ENCODE results near the gene CNTNAP2. TPM values are rescaled to one million over a fixed set of nuclear protein-coding genes. Genes with fewer than 3 reads are reported as not detected.

Gene CNTNAP2
- total and polyA plus RNA-seq, 4 experiments from 2014 or later, result 0.19 to 0.50 (median 0.20) TPM; not detected in 1

GRCh38 chr7:148142660-148143248, 2026.2 kb downstream of the CNTNAP2 start:
- no peak overlapping the region for H3K4me3 ChIP-seq (ENCODE audit: low read length in 2 of 2)
- H3K27me3 Mint-ChIP-seq, result peaks cover 2 to 5% of the 10 kb centered on the region in 2 donors
- no peaks in the 10 kb centered on the region for H3K4me1 Mint-ChIP-seq
- peaks cover 0 to 10% (median under 1%) of the 10 kb centered on the region in 8 donors for H3K9me3 Mint-ChIP-seq
- no peaks in the 10 kb centered on the region for H3K36me3 Mint-ChIP-seq
- H3K27ac ChIP-seq (ENCODE audit: low read depth, low read length), result no peak overlapping the region
- no peaks in the 10 kb centered on the region for H3K27me3 ChIP-seq (ENCODE audit: insufficient read depth, low read length)
- ChIA-PET POLR2A (ENCODE audit: partially characterized antibody) (no interaction called here), CTCF (ENCODE audit: partially characterized antibody) (interaction anchor here (1.0 kb wide), 1 partner anchor 47 kb away, joined by 3 read pairs; no protein-coding TSS in a partner anchor)
- DNase-seq, result no peak
- no peaks in the 10 kb centered on the region for H3K9me3 ChIP-seq (ENCODE audit: control insufficient read depth in 1 of 2, low read length in 2 of 2)
- intact Hi-C loops (cut with micrococcal nuclease), result no loop called here
- H3K36me3 ChIP-seq (ENCODE audit: insufficient read depth, low read length), result no peaks in the 10 kb centered on the region
- H3K4me1 ChIP-seq (ENCODE audit: insufficient read depth, low read length), result no peaks in the 10 kb centered on the region
- H3K4me3 Mint-ChIP-seq, result no peak overlapping the region
- H3K27ac Mint-ChIP-seq, result no peak overlapping the region

- intact Hi-C loops (cut with micrococcal nuclease), result no loop called here
- no peaks in the 10 kb centered on the region for H3K27me3 ChIP-seq (ENCODE audit: insufficient read depth, low read length)
- Mint-ChIP-seq H3K27me3 (peaks cover 2 to 5% of the 10 kb centered on the region in 2 donors), H3K9me3 (peaks cover 0 to 7% (median 0%) of the 10 kb centered on the region in 8 donors), H3K27ac (no peak overlapping the region), H3K4me1 (no peaks in the 10 kb centered on the region), H3K36me3 (no peaks in the 10 kb centered on the region), H3K4me3 (no peak overlapping the region)
- no peak overlapping the region for H3K27ac ChIP-seq (ENCODE audit: low read depth, low read length)
- DNase-seq, result no peak
- ChIA-PET CTCF (ENCODE audit: partially characterized antibody) (no interaction called here), POLR2A (ENCODE audit: partially characterized antibody) (no interaction called here)
- no peak overlapping the region for H3K4me3 ChIP-seq (ENCODE audit: low read length in 2 of 2)
- no peaks in the 10 kb centered on the region for H3K36me3 ChIP-seq (ENCODE audit: insufficient read depth, low read length)
- no peaks in the 10 kb centered on the region for H3K4me1 ChIP-seq (ENCODE audit: insufficient read depth, low read length)
- no peaks in the 10 kb centered on the region for H3K9me3 ChIP-seq (ENCODE audit: control insufficient read depth in 1 of 2, low read length in 2 of 2)
These were observed 2028.2 kb downstream of the CNTNAP2 start for GRCh38 chr7:148144827-148145226.

- intact Hi-C loops (cut with micrococcal nuclease), result no loop called here
- no peaks in the 10 kb centered on the region for H3K4me1 Mint-ChIP-seq
- Histone ChIP-seq H3K36me3 (ENCODE audit: insufficient read depth, low read length) (no peaks in the 10 kb centered on the region), H3K4me1 (ENCODE audit: insufficient read depth, low read length) (no peaks in the 10 kb centered on the region), H3K27me3 (ENCODE audit: insufficient read depth, low read length) (no peaks in the 10 kb centered on the region), H3K27ac (ENCODE audit: low read depth, low read length) (no peak overlapping the region), H3K9me3 (ENCODE audit: control insufficient read depth in 1 of 2, low read length in 2 of 2) (no peaks in the 10 kb centered on the region), H3K4me3 (ENCODE audit: low read length in 2 of 2) (no peak overlapping the region)
- ChIA-PET CTCF (ENCODE audit: partially characterized antibody) (no interaction called here), POLR2A (ENCODE audit: partially characterized antibody) (no interaction called here)
- peaks cover 0 to 3% (median 0%) of the 10 kb centered on the region in 8 donors for H3K9me3 Mint-ChIP-seq
- H3K27me3 Mint-ChIP-seq, result peaks cover 2 to 5% of the 10 kb centered on the region in 2 donors
- DNase-seq, result no peak
- no peak overlapping the region for H3K4me3 Mint-ChIP-seq
- no peaks in the 10 kb centered on the region for H3K36me3 Mint-ChIP-seq
- H3K27ac Mint-ChIP-seq, result no peak overlapping the region
These were observed 2029.7 kb downstream of the CNTNAP2 start for GRCh38 chr7:148146346-148146745.

- no peak overlapping the region for H3K4me3 Mint-ChIP-seq
- H3K27me3 Mint-ChIP-seq, result peaks cover 2 to 5% of the 10 kb centered on the region in 2 donors
- no peak overlapping the region for H3K27ac Mint-ChIP-seq
- H3K27ac ChIP-seq (ENCODE audit: low read depth, low read length), result no peak overlapping the region
- H3K27me3 ChIP-seq (ENCODE audit: insufficient read depth, low read length), result no peaks in the 10 kb centered on the region
- DNase-seq, result no peak
- no peaks in the 10 kb centered on the region for H3K4me1 ChIP-seq (ENCODE audit: insufficient read depth, low read length)
- intact Hi-C loops (cut with micrococcal nuclease), result no loop called here
- H3K36me3 ChIP-seq (ENCODE audit: insufficient read depth, low read length), result no peaks in the 10 kb centered on the region
- H3K4me1 Mint-ChIP-seq, result no peaks in the 10 kb centered on the region
- POLR2A ChIA-PET (ENCODE audit: partially characterized antibody), result no interaction called here
- CTCF ChIA-PET (ENCODE audit: partially characterized antibody), result no interaction called here
- H3K36me3 Mint-ChIP-seq, result no peaks in the 10 kb centered on the region
- H3K9me3 ChIP-seq (ENCODE audit: control insufficient read depth in 1 of 2, low read length in 2 of 2), result no peaks in the 10 kb centered on the region
- no peak overlapping the region for H3K4me3 ChIP-seq (ENCODE audit: low read length in 2 of 2)
- H3K9me3 Mint-ChIP-seq, result peaks cover 0 to 3% (median 0%) of the 10 kb centered on the region in 8 donors
These were observed 2030.8 kb downstream of the CNTNAP2 start for GRCh38 chr7:148147438-148147837.

GRCh38 chr7:148148456-148148855, 2031.9 kb downstream of the CNTNAP2 start:
- Mint-ChIP-seq H3K9me3 (peaks cover 0 to 3% (median 0%) of the 10 kb centered on the region in 8 donors), H3K4me1 (no peaks in the 10 kb centered on the region), H3K36me3 (no peaks in the 10 kb centered on the region), H3K27me3 (peaks cover 2 to 5% of the 10 kb centered on the region in 2 donors), H3K4me3 (no peak overlapping the region), H3K27ac (no peak overlapping the region)
- Histone ChIP-seq H3K9me3 (ENCODE audit: control insufficient read depth in 1 of 2, low read length in 2 of 2) (no peaks in the 10 kb centered on the region), H3K36me3 (ENCODE audit: insufficient read depth, low read length) (no peaks in the 10 kb centered on the region), H3K27me3 (ENCODE audit: insufficient read depth, low read length) (no peaks in the 10 kb centered on the region), H3K4me3 (ENCODE audit: low read length in 2 of 2) (no peak overlapping the region), H3K27ac (ENCODE audit: low read depth, low read length) (no peak overlapping the region), H3K4me1 (ENCODE audit: insufficient read depth, low read length) (no peaks in the 10 kb centered on the region)
- intact Hi-C loops (cut with micrococcal nuclease), result no loop called here
- POLR2A ChIA-PET (ENCODE audit: partially characterized antibody), result no interaction called here
- no peak for DNase-seq
- CTCF ChIA-PET (ENCODE audit: partially characterized antibody), result no interaction called here

- Histone ChIP-seq H3K27ac (ENCODE audit: low read depth, low read length) (no peak overlapping the region), H3K4me1 (ENCODE audit: insufficient read depth, low read length) (no peaks in the 10 kb centered on the region), H3K4me3 (ENCODE audit: low read length in 2 of 2) (no peak overlapping the region), H3K36me3 (ENCODE audit: insufficient read depth, low read length) (no peaks in the 10 kb centered on the region), H3K27me3 (ENCODE audit: insufficient read depth, low read length) (no peaks in the 10 kb centered on the region), H3K9me3 (ENCODE audit: control insufficient read depth in 1 of 2, low read length in 2 of 2) (no peaks in the 10 kb centered on the region)
- Mint-ChIP-seq H3K4me3 (no peak overlapping the region), H3K27me3 (peaks cover under 1 to 1% of the 10 kb centered on the region in 2 donors), H3K9me3 (peaks cover 0 to 3% (median 0%) of the 10 kb centered on the region in 8 donors), H3K36me3 (no peaks in the 10 kb centered on the region), H3K4me1 (no peaks in the 10 kb centered on the region), H3K27ac (no peak overlapping the region)
- ChIA-PET POLR2A (ENCODE audit: partially characterized antibody) (no interaction called here), CTCF (ENCODE audit: partially characterized antibody) (no interaction called here)
- intact Hi-C loops (cut with micrococcal nuclease), result no loop called here
- DNase-seq, result no peak
These were observed 2033.1 kb downstream of the CNTNAP2 start for GRCh38 chr7:148149730-148150129.

GRCh38 chr7:148151778-148152177, 2035.2 kb downstream of the CNTNAP2 start:
- H3K4me3 Mint-ChIP-seq, result no peak overlapping the region
- H3K27ac ChIP-seq (ENCODE audit: low read depth, low read length), result no peak overlapping the region
- POLR2A ChIA-PET (ENCODE audit: partially characterized antibody), result no interaction called here
- CTCF ChIA-PET (ENCODE audit: partially characterized antibody), result no interaction called here
- H3K4me1 Mint-ChIP-seq, result no peaks in the 10 kb centered on the region
- no peaks in the 10 kb centered on the region for H3K27me3 ChIP-seq (ENCODE audit: insufficient read depth, low read length)
- no peaks in the 10 kb centered on the region for H3K4me1 ChIP-seq (ENCODE audit: insufficient read depth, low read length)
- intact Hi-C loops (cut with micrococcal nuclease), result no loop called here
- H3K9me3 Mint-ChIP-seq, result peaks cover 0 to 3% (median under 1%) of the 10 kb centered on the region in 8 donors
- no peaks in the 10 kb centered on the region for H3K27me3 Mint-ChIP-seq
- H3K9me3 ChIP-seq (ENCODE audit: control insufficient read depth in 1 of 2, low read length in 2 of 2), result no peaks in the 10 kb centered on the region
- H3K4me3 ChIP-seq (ENCODE audit: low read length in 2 of 2), result no peak overlapping the region
- no peak overlapping the region for H3K27ac Mint-ChIP-seq
- DNase-seq, result no peak
- H3K36me3 Mint-ChIP-seq, result no peaks in the 10 kb centered on the region
- H3K36me3 ChIP-seq (ENCODE audit: insufficient read depth, low read length), result no peaks in the 10 kb centered on the region
